ENCODE data around the gene DPH6.
"Not testable (repeated sequence)": the region's sequence is repeated elsewhere in the genome, so short reads cannot be mapped to it uniquely, and the experiment has no call there.

Gene DPH6

GRCh38 chr15:35545824-35546510 is at the start of gene DPH6:
Gene DPH6 (minus strand): TSS chr15:35546165. CDS start chr15:35546141, 24 bp downstream.
- peak; percentile 86 for DNase-seq

GRCh38 chr15:35595656-35596055 is 49.7 kb upstream of the DPH6 start:
- no peak for DNase-seq

GRCh38 chr15:35591987-35592386 is 46.0 kb upstream of the DPH6 start:
- not testable (repeated sequence) for DNase-seq

- DNase-seq: no peak
Observed at GRCh38 chr15:35583863-35584528, 38.0 kb upstream of the DPH6 start.

GRCh38 chr15:35580606-35581005 is 34.6 kb upstream of the DPH6 start:
- DNase-seq: no peak

GRCh38 chr15:35567392-35567791 is 21.4 kb upstream of the DPH6 start:
- no peak for DNase-seq

GRCh38 chr15:35566991-35567390 is 21.0 kb upstream of the DPH6 start:
- DNase-seq: no peak

GRCh38 chr15:35565901-35566300 is 19.9 kb upstream of the DPH6 start:
- DNase-seq: no peak

GRCh38 chr15:35562641-35563040 is 16.7 kb upstream of the DPH6 start:
- DNase-seq: no peak

GRCh38 chr15:35561308-35561707 is 15.3 kb upstream of the DPH6 start:
- no peak for DNase-seq

- no peak for DNase-seq
Observed at GRCh38 chr15:35560870-35561269, 14.9 kb upstream of the DPH6 start.

- DNase-seq: no peak
Observed at GRCh38 chr15:35560258-35560657, 14.3 kb upstream of the DPH6 start.

GRCh38 chr15:35559683-35560082 is 13.7 kb upstream of the DPH6 start:
- no peak for DNase-seq

GRCh38 chr15:35557544-35557943 is 11.6 kb upstream of the DPH6 start:
- no peak for DNase-seq

GRCh38 chr15:35557012-35557411 is 11.0 kb upstream of the DPH6 start:
- no peak for DNase-seq

GRCh38 chr15:35555244-35555643 is 9.3 kb upstream of the DPH6 start:
- no peak for DNase-seq

- no peak for DNase-seq
Observed at GRCh38 chr15:35550957-35551356, 5.0 kb upstream of the DPH6 start.

- no peak for DNase-seq
Observed at GRCh38 chr15:35549567-35549966, 3.6 kb upstream of the DPH6 start.

- DNase-seq: no peak
Observed at GRCh38 chr15:35548435-35548834, 2.5 kb upstream of the DPH6 start.

- no peak for DNase-seq
Observed at GRCh38 chr15:35547775-35548364, 1.9 kb upstream of the DPH6 start.

GRCh38 chr15:35546511-35547381 is 781 bp upstream of the DPH6 start:
- DNase-seq: no peak

- no peak for DNase-seq
Observed at GRCh38 chr15:35545316-35545823, 595 bp downstream of the DPH6 start.

GRCh38 chr15:35540885-35541284 is 5.1 kb downstream of the DPH6 start:
- DNase-seq: no peak

All from stimulated activated naive CD4-positive, alpha-beta T cell treated with Interleukin-2 at 50 U/mL for 16 hours (primary cell).